Measurements from ENCODE around the gene IFTAP. TPM values are rescaled to one million over a fixed set of nuclear protein-coding genes. Genes with fewer than 3 reads are reported as not detected.

IFTAP gene
- total RNA-seq, 2 experiments from 2014 or later: 2.3 to 3.6 TPM

DNA sequence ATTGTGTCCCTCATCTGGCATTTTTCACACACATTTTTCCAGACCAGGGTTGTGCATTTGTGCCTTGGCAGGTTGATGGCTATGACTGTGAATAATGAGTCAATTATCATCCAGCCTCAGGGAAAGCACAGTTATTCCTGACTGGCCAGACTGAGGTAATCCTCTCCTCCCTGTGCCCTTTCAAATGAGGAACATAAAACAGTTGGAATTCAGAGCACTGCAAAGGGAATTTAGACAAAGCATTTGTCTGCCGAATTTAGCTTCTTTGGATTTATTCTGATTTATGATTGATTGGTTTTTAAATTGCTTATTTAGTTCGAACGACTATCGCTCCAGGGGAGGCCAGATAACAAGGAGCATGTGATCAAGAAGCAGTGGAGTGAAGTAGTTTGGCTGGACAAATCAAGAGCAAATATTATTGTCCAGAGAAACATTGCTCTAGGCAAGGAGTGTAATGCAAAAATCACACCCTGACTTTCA, 34.5 kb downstream of the IFTAP start:
- H3K4me3 Mint-ChIP-seq: no peak overlapping the region
- peaks cover 10% of the 10 kb centered on the region for H3K27me3 Mint-ChIP-seq
- no peak overlapping the region for H3K27ac Mint-ChIP-seq
- ChIA-PET POLR2A (no interaction called here), CTCF (interaction anchor here (1.5 kb wide), 1 partner anchor 65 kb away, joined by 6 read pairs; no protein-coding TSS in a partner anchor)
- DNase-seq: no peak
- no peaks in the 10 kb centered on the region for H3K9me3 Mint-ChIP-seq
- TF ChIP-seq, protein P1, sequence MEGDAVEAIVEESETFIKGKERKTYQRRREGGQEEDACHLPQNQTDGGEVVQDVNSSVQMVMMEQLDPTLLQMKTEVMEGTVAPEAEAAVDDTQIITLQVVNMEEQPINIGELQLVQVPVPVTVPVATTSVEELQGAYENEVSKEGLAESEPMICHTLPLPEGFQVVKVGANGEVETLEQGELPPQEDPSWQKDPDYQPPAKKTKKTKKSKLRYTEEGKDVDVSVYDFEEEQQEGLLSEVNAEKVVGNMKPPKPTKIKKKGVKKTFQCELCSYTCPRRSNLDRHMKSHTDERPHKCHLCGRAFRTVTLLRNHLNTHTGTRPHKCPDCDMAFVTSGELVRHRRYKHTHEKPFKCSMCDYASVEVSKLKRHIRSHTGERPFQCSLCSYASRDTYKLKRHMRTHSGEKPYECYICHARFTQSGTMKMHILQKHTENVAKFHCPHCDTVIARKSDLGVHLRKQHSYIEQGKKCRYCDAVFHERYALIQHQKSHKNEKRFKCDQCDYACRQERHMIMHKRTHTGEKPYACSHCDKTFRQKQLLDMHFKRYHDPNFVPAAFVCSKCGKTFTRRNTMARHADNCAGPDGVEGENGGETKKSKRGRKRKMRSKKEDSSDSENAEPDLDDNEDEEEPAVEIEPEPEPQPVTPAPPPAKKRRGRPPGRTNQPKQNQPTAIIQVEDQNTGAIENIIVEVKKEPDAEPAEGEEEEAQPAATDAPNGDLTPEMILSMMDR (IDR thresholded peaks at IDR 0.05): no peak
- no peaks in the 10 kb centered on the region for H3K4me1 Mint-ChIP-seq (ENCODE audit: low read depth)
- intact Hi-C loops (cut with micrococcal nuclease): no loop called here
- ATAC-seq: no peak
- H3K36me3 Mint-ChIP-seq (ENCODE audit: low read depth): no peaks in the 10 kb centered on the region

DNA sequence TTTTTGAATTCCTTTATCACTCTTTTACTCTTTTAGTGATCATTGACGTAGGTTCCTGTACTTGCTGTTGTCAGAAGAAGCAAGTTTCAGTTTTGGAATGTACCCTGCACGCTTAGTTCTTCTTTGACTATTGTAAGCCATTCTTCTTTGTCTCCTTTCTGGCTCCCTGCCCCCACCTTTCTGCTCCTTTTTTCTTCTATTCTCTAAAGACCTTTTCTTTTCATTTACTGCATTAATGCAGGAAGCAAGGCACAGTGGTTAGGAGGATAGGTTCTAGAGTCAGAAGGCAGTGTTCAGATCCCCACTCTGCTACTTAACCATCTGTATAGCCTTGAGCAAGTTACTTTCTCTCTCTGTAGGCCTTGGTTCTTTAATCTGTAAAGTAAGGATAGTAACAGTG, 37.5 kb downstream of the IFTAP start:
- H3K4me3 Mint-ChIP-seq: no peak overlapping the region
- H3K9me3 Mint-ChIP-seq: no peaks in the 10 kb centered on the region
- H3K27me3 Mint-ChIP-seq: peaks cover 4% of the 10 kb centered on the region
- no peak overlapping the region for H3K27ac Mint-ChIP-seq
- ATAC-seq (no peak), DNase-seq (peak; percentile 2)
- H3K4me1 Mint-ChIP-seq (ENCODE audit: low read depth): no peaks in the 10 kb centered on the region
- POLR2A ChIA-PET: no interaction called here
- intact Hi-C loops (cut with micrococcal nuclease): no loop called here
- no peaks in the 10 kb centered on the region for H3K36me3 Mint-ChIP-seq (ENCODE audit: low read depth)
- TF ChIP-seq, protein P1 (IDR thresholded peaks at IDR 0.05): no peak
- CTCF ChIA-PET: no interaction called here

DNA sequence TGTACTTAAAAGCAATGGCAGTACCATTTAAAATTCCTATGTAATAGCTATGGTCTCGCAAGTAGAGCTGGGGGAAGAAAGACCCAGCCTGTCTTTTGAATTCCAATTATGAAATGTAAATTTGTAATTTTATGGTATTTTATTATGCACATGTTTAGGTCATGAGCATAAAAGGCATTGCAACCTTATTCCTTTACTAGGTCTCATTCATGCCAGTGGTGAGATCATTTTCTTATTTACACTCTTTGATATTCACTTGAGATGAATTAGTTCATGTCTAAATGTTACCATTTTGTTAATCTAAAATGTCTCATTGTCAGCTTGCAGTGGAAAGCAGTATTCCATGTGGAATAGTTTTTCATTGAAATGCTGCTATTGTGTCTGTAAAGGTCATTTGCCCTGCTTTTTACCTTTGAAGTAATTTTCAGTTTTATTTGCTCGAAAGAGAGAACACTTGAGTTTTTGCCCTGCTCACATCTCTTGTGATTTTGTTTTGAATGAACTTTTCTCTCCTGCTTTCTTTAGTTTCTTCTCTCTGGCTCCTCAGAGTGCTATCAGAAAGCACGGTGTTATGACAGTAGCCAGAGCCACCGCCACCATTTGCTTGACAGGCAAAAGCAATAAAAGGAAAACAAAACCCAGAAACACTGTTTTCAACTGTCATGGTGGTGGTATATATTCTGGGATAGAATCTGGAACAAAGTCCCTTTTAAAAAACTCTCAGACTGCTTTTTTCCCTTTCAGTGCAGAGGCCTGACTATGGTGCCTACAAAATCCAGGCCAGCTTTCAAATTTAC, 41.0 kb downstream of the IFTAP start:
- DNase-seq (no peak), ATAC-seq (no peak)
- Mint-ChIP-seq H3K27me3 (peaks cover 5% of the 10 kb centered on the region), H3K9me3 (no peaks in the 10 kb centered on the region), H3K4me1 (ENCODE audit: low read depth) (no peaks in the 10 kb centered on the region), H3K36me3 (ENCODE audit: low read depth) (no peaks in the 10 kb centered on the region), H3K27ac (no peak overlapping the region), H3K4me3 (no peak overlapping the region)
- intact Hi-C loops (cut with micrococcal nuclease): no loop called here
- TF ChIP-seq, protein P1 (IDR thresholded peaks at IDR 0.05): no peak
- POLR2A ChIA-PET: no interaction called here
- CTCF ChIA-PET: interaction anchor here (1.3 kb wide), 1 partner anchor 72 kb away, joined by 4 read pairs; no protein-coding TSS in a partner anchor

DNA sequence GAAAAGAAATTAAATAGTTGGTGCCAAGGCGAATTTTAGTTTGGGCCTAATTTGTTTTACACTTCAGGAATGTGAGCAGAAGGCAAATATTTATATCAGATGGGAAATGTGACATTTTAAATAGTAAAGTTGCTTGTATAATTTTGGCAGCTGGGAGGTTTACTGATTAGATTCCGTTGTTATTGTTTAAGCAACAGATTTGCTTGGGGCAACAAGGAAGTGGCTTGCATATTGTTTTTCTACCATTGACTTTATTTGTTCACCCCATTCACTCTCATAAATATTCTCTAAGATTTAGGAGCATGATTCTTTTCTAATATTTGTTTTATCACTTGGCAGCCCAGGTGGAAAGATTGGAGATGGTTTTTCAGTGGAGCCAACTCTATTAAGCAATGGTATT, 44.3 kb downstream of the IFTAP start:
- no peak for ATAC-seq

More for the DNA sequence above, 44.3 kb downstream of the IFTAP start:
- DNase-seq: no peak
- Mint-ChIP-seq H3K27me3 (peaks cover 8% of the 10 kb centered on the region), H3K27ac (no peak overlapping the region), H3K4me3 (no peak overlapping the region), H3K9me3 (peaks cover under 1% of the 10 kb centered on the region), H3K4me1 (ENCODE audit: low read depth) (no peaks in the 10 kb centered on the region), H3K36me3 (ENCODE audit: low read depth) (no peaks in the 10 kb centered on the region)
- TF ChIP-seq, protein P1 (IDR thresholded peaks at IDR 0.05): no peak
- ChIA-PET POLR2A (no interaction called here), CTCF (no interaction called here)
- intact Hi-C loops (cut with micrococcal nuclease): no loop called here

Data from activated CD8-positive, alpha-beta T cell treated with anti-CD3 and anti-CD28 coated beads for 36 hours (primary cell).